GM12872 (cell line): ENCODE measurements around the gene WWOX.

ENCODE experiments used
- CTCF ChIP-seq: IDR thresholded peaks from 3 replicates; pipeline ENCODE4 v1.5.1; 2011; ENCODE audit warnings: low read depth, mild to moderate bottlenecking, low read length, moderate library complexity; ENCODE audit not compliant: insufficient read depth

The WWOX gene

GRCh38 chr16:78866521-78866920 lies 767.1 kb downstream of the WWOX start:
- TF ChIP-seq CTCF = no peak

GRCh38 chr16:78869492-78869891 lies 770.0 kb downstream of the WWOX start:
- no peak for TF ChIP-seq CTCF

GRCh38 chr16:78871241-78871640 lies 771.8 kb downstream of the WWOX start:
- TF ChIP-seq CTCF = no peak

- no peak for TF ChIP-seq CTCF
These were observed 777.2 kb downstream of the WWOX start for GRCh38 chr16:78876671-78877070.

- TF ChIP-seq CTCF = no peak
These were observed 777.7 kb downstream of the WWOX start for GRCh38 chr16:78877114-78877655.

GRCh38 chr16:78878570-78878969 lies 779.1 kb downstream of the WWOX start:
- TF ChIP-seq CTCF = no peak

GRCh38 chr16:78879011-78879410 lies 779.6 kb downstream of the WWOX start:
- no peak for TF ChIP-seq CTCF
